D721Med (cell line): ENCODE data around the gene SLC45A2.

Experiments
- DNase-seq: peaks from one replicate; pipeline ENCODE4 v3.0.0; 2011; ENCODE audit warnings: low spot score; ENCODE audit not compliant: insufficient read length
- FAIRE-seq: peaks from 2 replicates; lab custom pipeline; 2011; peaks lifted over from hg19 to GRCh38; lab: Jason Lieb, UNC
- TF ChIP-seq, protein P1 (sequence below): IDR thresholded peaks from 2 replicates; pipeline ENCODE4 v1.5.1; 2012; ENCODE audit warnings: mild to moderate bottlenecking, control low read depth; ENCODE audit not compliant: insufficient read depth; ENCODE audit errors: missing control alignments

Gene SLC45A2

DNA sequence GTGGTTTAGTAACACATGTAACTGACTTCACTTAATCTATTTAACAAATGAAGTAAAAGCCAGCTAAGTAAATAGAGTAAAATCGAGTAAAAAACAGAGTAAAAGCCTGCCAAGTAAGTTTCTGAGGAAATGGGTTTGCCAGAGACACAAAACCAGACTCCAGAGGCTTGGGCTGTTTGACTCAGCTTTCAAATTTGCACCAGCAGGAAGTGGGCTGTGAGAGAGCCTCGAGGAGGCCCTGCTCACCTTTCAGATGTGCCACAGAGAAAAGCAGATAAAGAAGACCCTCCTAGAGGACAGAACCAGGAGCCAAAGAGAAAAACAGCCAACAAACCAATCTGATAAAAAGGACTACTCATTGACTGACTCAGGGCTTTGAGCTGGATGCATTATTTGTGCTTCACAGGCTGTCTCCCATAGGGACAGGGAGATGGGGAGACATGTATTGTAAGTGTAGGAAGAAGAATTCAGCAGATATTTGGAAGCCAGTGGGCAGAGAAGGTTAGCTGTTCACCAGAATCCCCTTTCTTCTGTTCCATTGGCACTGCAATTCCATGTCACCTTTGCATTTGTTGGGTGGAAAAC, 37.7 kb upstream of the SLC45A2 start:
- DNase-seq (no peak), FAIRE-seq (no peak)

GRCh38 chr5:34021334-34021733, 36.8 kb upstream of the SLC45A2 start:
- FAIRE-seq: no peak
- no peak for DNase-seq
- TF ChIP-seq, protein P1, sequence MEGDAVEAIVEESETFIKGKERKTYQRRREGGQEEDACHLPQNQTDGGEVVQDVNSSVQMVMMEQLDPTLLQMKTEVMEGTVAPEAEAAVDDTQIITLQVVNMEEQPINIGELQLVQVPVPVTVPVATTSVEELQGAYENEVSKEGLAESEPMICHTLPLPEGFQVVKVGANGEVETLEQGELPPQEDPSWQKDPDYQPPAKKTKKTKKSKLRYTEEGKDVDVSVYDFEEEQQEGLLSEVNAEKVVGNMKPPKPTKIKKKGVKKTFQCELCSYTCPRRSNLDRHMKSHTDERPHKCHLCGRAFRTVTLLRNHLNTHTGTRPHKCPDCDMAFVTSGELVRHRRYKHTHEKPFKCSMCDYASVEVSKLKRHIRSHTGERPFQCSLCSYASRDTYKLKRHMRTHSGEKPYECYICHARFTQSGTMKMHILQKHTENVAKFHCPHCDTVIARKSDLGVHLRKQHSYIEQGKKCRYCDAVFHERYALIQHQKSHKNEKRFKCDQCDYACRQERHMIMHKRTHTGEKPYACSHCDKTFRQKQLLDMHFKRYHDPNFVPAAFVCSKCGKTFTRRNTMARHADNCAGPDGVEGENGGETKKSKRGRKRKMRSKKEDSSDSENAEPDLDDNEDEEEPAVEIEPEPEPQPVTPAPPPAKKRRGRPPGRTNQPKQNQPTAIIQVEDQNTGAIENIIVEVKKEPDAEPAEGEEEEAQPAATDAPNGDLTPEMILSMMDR: no peak

More for the DNA sequence above, 37.7 kb upstream of the SLC45A2 start:
- TF ChIP-seq, protein P1: no peak

GRCh38 chr5:34020726-34021125, 36.2 kb upstream of the SLC45A2 start:
- TF ChIP-seq, protein P1: no peak
- no peak for FAIRE-seq
- DNase-seq: no peak

- DNase-seq (no peak), FAIRE-seq (no peak)
- TF ChIP-seq, protein P1: no peak
Measured at GRCh38 chr5:34017254-34017653, 32.8 kb upstream of the SLC45A2 start.

- FAIRE-seq (no peak), DNase-seq (no peak)
- TF ChIP-seq, protein P1: no peak
Measured at GRCh38 chr5:34016750-34017149, 32.3 kb upstream of the SLC45A2 start.

DNA sequence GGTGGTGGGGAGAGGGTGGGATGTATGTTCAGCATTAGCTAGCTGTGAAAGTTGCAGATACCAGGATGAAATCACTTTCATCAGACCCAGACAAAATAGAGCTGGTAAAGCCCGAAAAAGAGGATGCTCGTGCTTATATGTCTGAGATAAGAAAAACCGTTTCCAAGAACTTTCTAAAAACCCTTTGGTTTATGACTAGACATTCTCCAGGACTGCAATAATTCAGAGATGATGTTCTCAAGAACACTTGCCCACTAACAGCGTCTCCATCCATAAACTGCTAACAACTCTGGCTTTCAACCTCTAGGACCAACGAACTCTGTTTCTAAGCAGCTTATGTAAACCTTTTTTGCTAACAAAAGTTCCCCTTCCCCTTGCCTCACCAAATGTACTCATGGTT, 31.7 kb upstream of the SLC45A2 start:
- DNase-seq (no peak), FAIRE-seq (no peak)
- TF ChIP-seq, protein P1: no peak

- no peak for FAIRE-seq
- TF ChIP-seq, protein P1: no peak
Measured at GRCh38 chr5:34015120-34015822, 30.8 kb upstream of the SLC45A2 start.

More at GRCh38 chr5:34015120-34015822, 30.8 kb upstream of the SLC45A2 start:
- DNase-seq: no peak
